Suprapubic skin (tissue), 4 donors: ENCODE measurements around the gene MORC4.

Experiments used
- POLR2A ChIP-seq, 2 donors: fragments of 450-650 bp; IDR thresholded peaks; one replicate each; pipeline ENCODE4 v1.6.1; 2017; ENCODE audit warnings: antibody characterized with exemption in 2 of 2, mild to moderate bottlenecking in 2 of 2, moderate library complexity in 2 of 2
- POLR2AphosphoS5 ChIP-seq, 3 donors: sonication (generic); formaldehyde crosslinking; IDR thresholded peaks; one replicate each; pipeline ENCODE4 v1.6.1; 2017; ENCODE audit warnings: antibody characterized with exemption in 3 of 3
- TF ChIP-seq, protein P1 (sequence below), 2 donors: fragments of 200-600 bp in 1 of 2; fragments of 450-650 bp in 1 of 2; sonication (generic) in 1 of 2; IDR thresholded peaks; one replicate each; pipeline ENCODE4 v1.5.1; 2016 to 2019; ENCODE audit warnings: antibody characterized with exemption in 2 of 2, mild to moderate bottlenecking in 1 of 2, moderate library complexity in 1 of 2

DNA sequence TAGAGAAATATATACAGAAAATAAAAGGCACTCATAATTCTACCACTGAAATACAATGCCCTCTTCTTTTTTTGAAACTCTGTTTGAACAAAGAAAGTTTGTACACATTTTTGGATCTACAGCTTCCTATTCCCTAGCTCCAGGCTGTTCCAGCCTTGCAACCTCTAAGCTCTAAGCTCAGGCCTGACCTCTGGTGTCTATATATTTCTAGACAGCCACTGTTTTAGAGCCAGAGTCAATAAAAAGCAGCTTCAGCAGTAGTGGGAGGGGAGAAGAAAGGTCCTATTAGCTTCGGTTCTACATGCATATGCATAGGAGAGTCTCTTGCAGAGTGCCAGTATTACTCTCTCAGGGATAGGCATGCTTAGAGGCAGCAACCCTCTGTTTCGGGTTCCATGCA is 40.1 kb downstream of the MORC4 start:
- TF ChIP-seq POLR2A (IDR thresholded peaks at IDR 0.05) (no peak), POLR2AphosphoS5 (IDR thresholded peaks at IDR 0.05) (no peak)
- TF ChIP-seq, protein P1, sequence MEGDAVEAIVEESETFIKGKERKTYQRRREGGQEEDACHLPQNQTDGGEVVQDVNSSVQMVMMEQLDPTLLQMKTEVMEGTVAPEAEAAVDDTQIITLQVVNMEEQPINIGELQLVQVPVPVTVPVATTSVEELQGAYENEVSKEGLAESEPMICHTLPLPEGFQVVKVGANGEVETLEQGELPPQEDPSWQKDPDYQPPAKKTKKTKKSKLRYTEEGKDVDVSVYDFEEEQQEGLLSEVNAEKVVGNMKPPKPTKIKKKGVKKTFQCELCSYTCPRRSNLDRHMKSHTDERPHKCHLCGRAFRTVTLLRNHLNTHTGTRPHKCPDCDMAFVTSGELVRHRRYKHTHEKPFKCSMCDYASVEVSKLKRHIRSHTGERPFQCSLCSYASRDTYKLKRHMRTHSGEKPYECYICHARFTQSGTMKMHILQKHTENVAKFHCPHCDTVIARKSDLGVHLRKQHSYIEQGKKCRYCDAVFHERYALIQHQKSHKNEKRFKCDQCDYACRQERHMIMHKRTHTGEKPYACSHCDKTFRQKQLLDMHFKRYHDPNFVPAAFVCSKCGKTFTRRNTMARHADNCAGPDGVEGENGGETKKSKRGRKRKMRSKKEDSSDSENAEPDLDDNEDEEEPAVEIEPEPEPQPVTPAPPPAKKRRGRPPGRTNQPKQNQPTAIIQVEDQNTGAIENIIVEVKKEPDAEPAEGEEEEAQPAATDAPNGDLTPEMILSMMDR (IDR thresholded peaks at IDR 0.05), result no peak
